Liver (tissue), 3 donors: Measurements from ENCODE around the gene IL10RB.

Source experiments
- EGR1 ChIP-seq, 2 donors: IDR thresholded peaks; 2 replicates each; pipeline ENCODE4 v1.6.1; 2016 to 2018; ENCODE audit warnings: antibody characterized with exemption in 2 of 2, low read depth in 2 of 2
- GABPA ChIP-seq, 2 donors: IDR thresholded peaks in 1 of 2; conservative IDR thresholded peaks in 1 of 2; 2 replicates each; pipeline ENCODE4 v1.6.1; 2016; ENCODE audit warnings: antibody characterized with exemption in 2 of 2, mild to moderate bottlenecking in 1 of 2, moderate library complexity in 1 of 2
- JUND ChIP-seq, 2 donors: IDR thresholded peaks; 2 replicates each; pipeline ENCODE4 v1.6.1; 2016; ENCODE audit warnings: antibody characterized with exemption in 2 of 2
- MAX ChIP-seq: IDR thresholded peaks from 2 replicates; pipeline ENCODE4 v1.6.1; 2016; ENCODE audit warnings: antibody characterized with exemption
- NR2F2 ChIP-seq: IDR thresholded peaks from 2 replicates; pipeline ENCODE4 v1.6.1; 2016; ENCODE audit warnings: antibody characterized with exemption
- RAD21 ChIP-seq, 2 donors: IDR thresholded peaks; 2 replicates each; pipeline ENCODE4 v1.6.1; 2016; ENCODE audit warnings: antibody characterized with exemption in 2 of 2, mild to moderate bottlenecking in 2 of 2
- RXRA ChIP-seq, 2 donors: IDR thresholded peaks; 2 replicates each; pipeline ENCODE4 v1.6.1; 2017 to 2018; ENCODE audit warnings: antibody characterized with exemption in 2 of 2, mild to moderate bottlenecking in 1 of 2
- SP1 ChIP-seq: IDR thresholded peaks from 2 replicates; pipeline ENCODE4 v1.6.1; 2018; ENCODE audit warnings: antibody characterized with exemption, mild to moderate bottlenecking
- TAF1 ChIP-seq: conservative IDR thresholded peaks from 2 replicates; pipeline ENCODE4 v1.6.1; 2016; ENCODE audit warnings: antibody characterized with exemption, mild to moderate bottlenecking
- YY1 ChIP-seq: IDR thresholded peaks from 2 replicates; pipeline ENCODE4 v1.6.1; 2016; ENCODE audit warnings: antibody characterized with exemption, mild to moderate bottlenecking
- TF ChIP-seq, protein P1 (sequence below): IDR thresholded peaks from 2 replicates; pipeline ENCODE4 v1.6.1; 2016; ENCODE audit warnings: antibody characterized with exemption, mild to moderate bottlenecking
- TF ChIP-seq, protein P2 (sequence below): IDR thresholded peaks from 2 replicates; pipeline ENCODE4 v1.6.1; 2016; ENCODE audit warnings: antibody characterized with exemption
- TF ChIP-seq, protein P3 (sequence below): fragments of 150-350 bp; IDR thresholded peaks from 2 replicates; pipeline ENCODE4 v1.5.1; 2017; ENCODE audit warnings: improper control_type of control experiment, low read depth, low read length; ENCODE audit not compliant: missing input control
- TF ChIP-seq, protein P4 (sequence below): IDR thresholded peaks from 2 replicates; pipeline ENCODE4 v1.6.1; 2016; ENCODE audit warnings: antibody characterized with exemption
- donor health status: healthy.
- donor health status: healthy.

- TF ChIP-seq TAF1 (no peak), RAD21 (IDR thresholded peaks at IDR 0.05) (peak in 1 of 2 donors; percentile 2), JUND (IDR thresholded peaks at IDR 0.05) (no peak), EGR1 (IDR thresholded peaks at IDR 0.05; ENCODE audit: low read depth in 2 of 2) (no peak), GABPA (IDR thresholded peaks at IDR 0.05 in 1 of 2, conservative IDR thresholded peaks at IDR 0.05 in 1 of 2) (no peak), SP1 (no peak), YY1 (no peak), MAX (no peak), NR2F2 (no peak), RXRA (IDR thresholded peaks at IDR 0.05) (no peak)
- TF ChIP-seq, protein P1, sequence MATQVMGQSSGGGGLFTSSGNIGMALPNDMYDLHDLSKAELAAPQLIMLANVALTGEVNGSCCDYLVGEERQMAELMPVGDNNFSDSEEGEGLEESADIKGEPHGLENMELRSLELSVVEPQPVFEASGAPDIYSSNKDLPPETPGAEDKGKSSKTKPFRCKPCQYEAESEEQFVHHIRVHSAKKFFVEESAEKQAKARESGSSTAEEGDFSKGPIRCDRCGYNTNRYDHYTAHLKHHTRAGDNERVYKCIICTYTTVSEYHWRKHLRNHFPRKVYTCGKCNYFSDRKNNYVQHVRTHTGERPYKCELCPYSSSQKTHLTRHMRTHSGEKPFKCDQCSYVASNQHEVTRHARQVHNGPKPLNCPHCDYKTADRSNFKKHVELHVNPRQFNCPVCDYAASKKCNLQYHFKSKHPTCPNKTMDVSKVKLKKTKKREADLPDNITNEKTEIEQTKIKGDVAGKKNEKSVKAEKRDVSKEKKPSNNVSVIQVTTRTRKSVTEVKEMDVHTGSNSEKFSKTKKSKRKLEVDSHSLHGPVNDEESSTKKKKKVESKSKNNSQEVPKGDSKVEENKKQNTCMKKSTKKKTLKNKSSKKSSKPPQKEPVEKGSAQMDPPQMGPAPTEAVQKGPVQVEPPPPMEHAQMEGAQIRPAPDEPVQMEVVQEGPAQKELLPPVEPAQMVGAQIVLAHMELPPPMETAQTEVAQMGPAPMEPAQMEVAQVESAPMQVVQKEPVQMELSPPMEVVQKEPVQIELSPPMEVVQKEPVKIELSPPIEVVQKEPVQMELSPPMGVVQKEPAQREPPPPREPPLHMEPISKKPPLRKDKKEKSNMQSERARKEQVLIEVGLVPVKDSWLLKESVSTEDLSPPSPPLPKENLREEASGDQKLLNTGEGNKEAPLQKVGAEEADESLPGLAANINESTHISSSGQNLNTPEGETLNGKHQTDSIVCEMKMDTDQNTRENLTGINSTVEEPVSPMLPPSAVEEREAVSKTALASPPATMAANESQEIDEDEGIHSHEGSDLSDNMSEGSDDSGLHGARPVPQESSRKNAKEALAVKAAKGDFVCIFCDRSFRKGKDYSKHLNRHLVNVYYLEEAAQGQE: peak; percentile 86
- TF ChIP-seq, protein P2, sequence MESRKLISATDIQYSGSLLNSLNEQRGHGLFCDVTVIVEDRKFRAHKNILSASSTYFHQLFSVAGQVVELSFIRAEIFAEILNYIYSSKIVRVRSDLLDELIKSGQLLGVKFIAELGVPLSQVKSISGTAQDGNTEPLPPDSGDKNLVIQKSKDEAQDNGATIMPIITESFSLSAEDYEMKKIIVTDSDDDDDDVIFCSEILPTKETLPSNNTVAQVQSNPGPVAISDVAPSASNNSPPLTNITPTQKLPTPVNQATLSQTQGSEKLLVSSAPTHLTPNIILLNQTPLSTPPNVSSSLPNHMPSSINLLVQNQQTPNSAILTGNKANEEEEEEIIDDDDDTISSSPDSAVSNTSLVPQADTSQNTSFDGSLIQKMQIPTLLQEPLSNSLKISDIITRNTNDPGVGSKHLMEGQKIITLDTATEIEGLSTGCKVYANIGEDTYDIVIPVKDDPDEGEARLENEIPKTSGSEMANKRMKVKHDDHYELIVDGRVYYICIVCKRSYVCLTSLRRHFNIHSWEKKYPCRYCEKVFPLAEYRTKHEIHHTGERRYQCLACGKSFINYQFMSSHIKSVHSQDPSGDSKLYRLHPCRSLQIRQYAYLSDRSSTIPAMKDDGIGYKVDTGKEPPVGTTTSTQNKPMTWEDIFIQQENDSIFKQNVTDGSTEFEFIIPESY: no peak
- TF ChIP-seq, protein P3, sequence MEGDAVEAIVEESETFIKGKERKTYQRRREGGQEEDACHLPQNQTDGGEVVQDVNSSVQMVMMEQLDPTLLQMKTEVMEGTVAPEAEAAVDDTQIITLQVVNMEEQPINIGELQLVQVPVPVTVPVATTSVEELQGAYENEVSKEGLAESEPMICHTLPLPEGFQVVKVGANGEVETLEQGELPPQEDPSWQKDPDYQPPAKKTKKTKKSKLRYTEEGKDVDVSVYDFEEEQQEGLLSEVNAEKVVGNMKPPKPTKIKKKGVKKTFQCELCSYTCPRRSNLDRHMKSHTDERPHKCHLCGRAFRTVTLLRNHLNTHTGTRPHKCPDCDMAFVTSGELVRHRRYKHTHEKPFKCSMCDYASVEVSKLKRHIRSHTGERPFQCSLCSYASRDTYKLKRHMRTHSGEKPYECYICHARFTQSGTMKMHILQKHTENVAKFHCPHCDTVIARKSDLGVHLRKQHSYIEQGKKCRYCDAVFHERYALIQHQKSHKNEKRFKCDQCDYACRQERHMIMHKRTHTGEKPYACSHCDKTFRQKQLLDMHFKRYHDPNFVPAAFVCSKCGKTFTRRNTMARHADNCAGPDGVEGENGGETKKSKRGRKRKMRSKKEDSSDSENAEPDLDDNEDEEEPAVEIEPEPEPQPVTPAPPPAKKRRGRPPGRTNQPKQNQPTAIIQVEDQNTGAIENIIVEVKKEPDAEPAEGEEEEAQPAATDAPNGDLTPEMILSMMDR: no peak
- TF ChIP-seq, protein P4, sequence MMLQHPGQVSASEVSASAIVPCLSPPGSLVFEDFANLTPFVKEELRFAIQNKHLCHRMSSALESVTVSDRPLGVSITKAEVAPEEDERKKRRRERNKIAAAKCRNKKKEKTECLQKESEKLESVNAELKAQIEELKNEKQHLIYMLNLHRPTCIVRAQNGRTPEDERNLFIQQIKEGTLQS: no peak
These were observed 510 bp upstream of the IL10RB start for GRCh38 chr21:33265664-33266049.
